ENCODE data around the gene NR6A1.
"Not testable (repeated sequence)": the region's sequence is repeated elsewhere in the genome, so short reads cannot be mapped to it uniquely, and the experiment has no call there.

NR6A1 gene

DNA sequence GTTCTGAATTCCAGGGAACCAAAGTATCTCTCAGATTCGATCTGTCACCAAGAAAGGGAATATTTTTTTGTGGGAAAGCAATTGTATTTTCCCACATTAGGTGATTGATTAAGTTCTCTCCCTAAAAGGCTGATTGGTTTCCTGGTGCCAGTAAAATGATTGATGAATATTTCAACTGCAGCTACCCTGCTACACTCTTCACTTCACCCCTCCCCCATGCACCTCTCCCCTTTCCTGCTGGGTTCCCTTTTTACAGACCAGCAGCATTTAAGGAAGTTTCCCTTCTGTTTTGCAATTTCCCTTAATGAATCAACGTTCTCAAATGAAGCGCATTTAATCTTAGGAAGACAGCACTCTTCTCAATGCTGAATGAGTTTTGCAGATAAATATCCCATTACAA, 13.1 kb downstream of the NR6A1 start:
- DNase-seq: no peak

DNA sequence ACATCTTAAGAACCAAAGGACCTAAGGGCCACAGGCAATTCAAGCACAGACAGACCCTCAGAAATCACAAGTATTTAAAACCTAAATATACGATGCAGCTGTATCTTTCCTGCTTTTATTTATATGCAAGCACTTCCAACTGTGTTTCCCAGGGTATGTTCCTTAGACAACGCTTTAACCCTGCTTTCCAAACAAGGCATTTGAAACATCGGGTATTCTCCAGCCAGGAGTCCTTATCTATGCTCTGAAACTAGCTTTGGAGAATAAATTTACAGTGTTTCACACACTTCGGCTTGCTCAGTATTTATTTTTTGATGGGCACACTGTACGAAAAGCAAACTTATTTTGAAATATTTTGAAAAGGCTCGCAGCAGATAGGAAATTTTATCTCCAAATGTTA, 13.5 kb downstream of the NR6A1 start:
- no peak for DNase-seq

DNA sequence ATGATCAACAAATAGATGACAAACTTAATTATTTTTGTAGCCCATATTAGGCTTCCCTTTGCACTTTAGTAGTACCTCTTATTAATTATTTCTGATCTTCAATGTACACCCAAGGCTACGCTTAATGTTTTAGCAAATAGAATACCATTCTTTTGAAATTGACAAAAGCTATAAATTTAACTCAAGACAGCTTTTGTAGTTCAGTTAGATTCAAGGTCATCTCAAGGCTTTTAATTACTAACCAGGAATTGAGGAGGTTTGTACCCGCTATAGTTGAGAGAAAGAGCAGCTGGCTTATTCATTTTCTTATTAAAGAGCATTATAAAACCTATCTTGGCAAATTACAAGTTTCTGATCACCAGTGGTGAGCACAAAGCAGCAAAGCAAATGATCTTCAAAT, 15.1 kb downstream of the NR6A1 start:
- no peak for DNase-seq

DNA sequence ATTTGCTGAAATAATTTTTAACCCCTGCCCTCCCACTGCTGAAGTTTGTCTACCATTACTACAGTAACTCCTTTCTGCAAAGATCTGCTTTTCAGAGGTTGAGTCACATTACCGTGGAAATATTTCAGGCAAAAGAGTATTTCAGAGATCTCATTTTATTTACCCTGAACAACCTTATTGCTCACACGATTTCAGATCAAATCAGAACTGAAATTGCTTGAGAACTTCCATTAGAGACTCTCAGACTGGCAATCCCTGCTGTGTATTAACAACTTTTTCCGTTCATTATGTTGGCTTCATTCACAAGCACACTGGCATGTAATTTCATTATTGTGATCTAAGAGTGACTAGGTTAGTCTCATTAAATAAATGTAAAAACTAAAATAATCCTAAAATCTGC, 16.1 kb downstream of the NR6A1 start:
- no peak for DNase-seq

DNA sequence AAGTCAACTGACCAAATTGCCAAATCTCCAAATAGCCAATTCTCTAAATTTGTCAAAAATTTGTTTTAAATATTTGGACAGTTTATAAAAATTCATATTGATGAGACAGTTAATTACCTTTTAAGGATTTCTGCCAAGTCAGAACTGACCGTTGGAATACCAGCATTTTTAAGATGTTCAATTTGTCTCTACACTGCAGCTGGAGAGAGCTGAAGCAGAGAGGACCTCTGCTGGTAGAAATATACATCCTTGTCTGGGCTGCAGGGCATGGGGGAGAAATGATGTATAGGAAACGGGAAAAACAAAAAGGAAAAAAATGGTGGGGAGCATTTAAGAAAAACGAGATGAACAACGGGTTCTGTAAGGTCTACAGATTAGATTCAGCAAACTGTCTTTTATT, 16.8 kb downstream of the NR6A1 start:
- no peak for DNase-seq

DNA sequence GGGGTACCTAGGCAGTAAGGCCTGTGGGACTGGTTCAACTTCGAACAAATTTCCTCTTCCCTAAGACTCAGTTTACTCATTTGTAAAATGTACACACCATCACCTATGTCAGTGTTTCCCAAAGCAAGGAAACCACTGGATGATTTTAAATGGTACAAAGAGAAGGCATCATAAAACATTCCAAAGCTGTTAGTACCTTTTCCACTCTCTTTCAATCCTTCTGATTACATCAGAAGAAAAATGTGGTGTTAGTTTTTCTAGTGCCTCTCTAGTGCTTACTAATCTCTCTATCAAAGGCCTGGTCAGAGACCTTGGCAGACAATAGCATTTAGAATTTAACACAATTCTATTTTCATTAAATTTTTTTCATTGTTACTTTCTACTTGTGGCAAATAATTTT, 18.1 kb downstream of the NR6A1 start:
- DNase-seq: no peak

DNA sequence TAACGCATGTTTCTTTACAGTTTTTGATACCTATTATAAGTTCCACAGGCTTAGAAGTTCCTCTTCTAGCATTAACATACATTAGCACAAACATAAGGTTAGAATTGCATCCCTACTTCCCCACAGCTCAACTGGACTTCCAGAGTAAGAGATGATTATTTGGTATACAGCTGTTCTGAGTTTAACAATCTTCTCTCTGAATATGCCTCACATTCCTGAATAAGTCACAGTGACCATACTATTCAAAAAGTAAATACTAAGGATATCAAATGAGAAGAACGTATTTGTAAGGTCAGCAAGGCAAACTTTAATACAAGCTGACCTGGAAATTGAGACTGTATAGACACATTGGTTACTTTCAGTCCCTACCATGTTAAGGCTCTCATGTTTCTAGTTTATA, 21.3 kb downstream of the NR6A1 start:
- no peak for DNase-seq

DNA sequence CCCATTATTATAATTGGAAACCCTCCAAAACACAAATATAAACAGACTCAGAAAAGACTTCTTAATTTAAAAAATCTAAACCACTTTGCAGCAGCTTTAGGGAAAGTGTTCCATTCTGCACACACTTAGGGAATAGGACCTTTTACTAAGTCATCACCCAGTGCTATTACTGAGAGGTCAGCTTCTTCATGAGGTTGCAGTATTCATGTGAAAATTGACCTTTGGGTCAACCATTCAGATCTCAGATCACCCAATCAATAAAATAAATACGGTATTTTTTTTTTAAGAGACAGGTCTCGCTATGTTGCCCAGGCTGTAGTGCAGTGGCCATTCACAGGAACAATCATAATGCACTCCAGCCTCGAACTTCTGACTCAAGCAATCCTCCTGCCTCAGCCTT, 21.8 kb downstream of the NR6A1 start:
- no peak for DNase-seq

DNA sequence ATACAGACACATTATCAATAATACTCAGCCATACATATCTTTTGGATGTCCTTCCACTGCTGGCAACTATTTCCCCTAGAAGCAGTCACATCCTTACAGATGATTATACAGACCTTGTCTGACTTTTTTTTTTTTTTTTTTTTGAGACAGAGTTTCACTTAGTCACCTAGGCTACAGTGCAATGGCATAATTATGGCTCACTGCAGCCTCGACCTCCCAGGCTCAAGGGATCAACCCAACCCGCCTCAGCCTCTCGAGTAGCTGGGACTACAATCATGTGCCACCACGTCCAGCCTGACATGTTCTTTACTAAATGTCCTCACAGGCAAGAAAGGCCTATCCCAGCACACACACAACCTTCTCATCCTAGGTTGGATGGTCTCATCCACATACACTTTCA, 24.0 kb downstream of the NR6A1 start:
- no peak for DNase-seq

DNA sequence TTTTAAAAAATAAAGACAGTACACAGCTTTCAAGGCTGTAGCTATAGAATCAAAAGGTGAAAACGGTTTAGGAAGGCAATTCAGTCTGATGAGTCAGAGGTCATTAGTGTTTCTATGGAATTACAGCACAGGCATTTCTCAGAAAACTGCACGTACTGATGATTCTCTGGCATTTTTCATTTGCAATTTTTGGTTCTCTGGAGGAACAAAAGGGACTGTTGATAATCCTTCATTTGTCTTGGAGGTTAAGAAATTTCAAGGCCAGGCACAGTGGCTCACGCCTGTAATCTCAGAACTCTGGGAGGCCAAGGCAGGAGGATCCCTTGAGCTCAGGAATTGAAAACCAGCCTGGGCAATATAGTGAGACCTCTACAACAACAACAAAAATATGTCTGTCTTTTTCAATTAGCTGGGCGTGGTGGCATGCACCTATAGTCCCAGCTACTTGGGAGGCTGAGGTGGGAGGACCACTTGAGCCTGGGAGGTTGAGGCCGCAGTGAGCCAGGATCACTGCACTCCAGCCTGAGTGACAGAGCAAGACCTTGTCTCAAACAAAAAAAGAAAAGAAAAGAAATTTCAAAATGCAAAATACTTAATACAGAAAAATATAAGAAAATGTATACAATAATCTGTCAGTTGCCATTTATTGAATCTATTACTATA, 27.3 kb downstream of the NR6A1 start:
- no peak for DNase-seq

DNA sequence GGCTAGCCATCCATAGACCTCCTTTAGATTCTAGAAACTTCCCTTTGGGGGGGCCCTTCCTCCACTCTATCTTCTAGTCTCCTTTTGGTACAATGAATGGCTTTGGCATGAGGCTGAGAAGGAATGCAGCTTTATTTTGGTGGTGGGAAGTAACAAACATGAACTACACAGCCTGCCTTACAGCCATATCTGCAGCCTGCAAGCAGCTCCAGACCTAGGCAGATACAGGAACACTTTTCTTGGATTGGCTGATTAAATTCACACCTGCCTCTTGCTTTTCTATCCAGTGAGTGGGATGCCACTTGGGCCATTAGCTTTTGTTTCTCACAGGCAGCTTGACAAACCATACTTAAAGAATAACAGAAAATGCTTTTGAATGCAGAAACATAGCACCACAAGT, 28.2 kb downstream of the NR6A1 start:
- DNase-seq: no peak

DNA sequence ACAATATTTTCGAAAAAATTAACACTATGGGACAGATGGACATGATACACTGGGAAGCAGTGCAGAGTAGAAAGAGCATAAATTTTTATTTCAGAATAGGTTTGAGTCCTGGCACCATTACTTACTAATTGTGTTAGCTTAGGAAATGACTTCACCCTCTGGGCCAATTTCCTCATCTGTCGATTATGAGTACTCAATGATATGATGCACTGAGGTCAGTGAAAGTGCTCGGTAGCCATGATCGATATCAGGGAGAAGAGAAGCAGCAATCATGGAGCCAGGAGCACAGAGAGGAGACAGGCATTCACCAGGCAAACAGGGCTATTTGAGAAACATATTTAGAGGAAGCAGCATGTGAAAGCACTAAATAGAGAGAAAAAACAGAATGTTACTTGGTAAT, 29.4 kb downstream of the NR6A1 start:
- DNase-seq: no peak

DNA sequence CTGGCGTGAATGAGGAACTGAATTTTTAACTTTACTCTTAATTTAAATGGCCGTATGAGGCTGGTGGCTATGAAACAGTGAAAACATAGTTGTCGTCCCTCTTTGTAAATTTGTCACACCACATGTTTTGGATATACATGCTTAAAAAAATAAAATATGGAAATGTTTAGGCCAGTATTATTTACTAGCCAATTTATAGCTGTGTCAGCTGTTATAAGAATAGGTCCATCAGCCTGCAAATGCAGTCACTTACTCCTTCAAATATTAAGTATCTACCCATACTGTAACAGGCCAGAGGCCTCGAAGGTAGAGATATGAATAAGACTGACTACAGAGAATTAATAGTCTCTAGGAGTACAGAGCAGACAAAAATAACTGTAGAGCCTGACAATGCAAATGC, 30.0 kb downstream of the NR6A1 start:
- DNase-seq: no peak

DNA sequence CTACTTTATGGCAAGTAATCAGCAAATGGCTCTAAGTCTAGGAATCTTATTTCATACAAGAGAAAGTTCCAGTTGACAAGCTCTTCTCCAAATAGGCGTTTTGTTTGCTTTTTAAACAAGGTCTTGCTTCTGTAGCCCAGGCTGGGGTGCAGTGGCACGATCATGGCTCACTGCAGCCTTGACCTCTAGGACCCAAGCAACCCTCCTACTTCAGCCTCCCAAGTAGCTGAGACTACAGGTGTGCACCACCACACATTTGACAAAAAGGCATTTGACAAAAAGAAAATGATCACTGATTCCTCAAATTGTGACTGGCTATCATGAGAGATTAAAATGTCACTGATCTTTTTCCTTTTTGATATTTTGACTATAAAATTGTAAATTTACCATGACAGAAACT, 31.8 kb downstream of the NR6A1 start:
- no peak for DNase-seq

DNA sequence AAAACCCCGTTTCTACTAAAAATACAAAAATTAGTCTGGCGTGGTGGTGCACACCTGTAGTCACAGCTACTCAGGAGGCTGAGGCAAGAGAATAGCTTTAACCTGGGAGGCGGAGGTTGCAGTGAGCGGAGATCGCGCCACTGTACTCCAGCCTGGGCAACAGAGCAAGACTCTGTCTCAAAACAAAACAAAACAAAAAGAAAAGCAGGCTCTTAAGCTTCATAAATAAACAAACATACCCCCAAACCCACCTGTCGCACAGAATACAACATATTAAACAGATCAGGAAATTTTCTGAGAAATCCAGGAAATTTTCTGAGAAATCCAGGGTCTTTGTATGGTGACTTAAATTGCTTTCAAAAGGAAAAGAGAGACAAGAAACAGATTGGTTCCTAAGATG, 33.0 kb downstream of the NR6A1 start:
- not testable (repeated sequence) for DNase-seq

DNA sequence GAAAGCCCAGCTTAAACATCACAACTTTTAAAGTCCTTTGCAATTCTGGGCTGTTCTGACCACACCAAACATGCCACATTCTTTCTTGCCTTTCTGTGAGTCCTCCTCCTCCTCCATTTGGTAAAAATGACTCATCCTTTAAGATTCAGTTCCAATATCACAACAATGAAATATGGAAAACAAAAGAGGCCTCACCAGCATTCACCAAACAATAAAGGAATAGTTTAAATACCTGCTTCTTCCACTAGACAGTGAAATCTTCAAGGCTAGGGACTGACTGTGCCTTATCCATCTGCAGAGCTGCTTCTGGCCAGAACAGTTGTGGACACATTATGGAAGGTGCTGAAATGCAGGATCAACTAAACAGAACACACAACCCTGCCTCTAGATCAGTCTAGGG, 36.0 kb downstream of the NR6A1 start:
- DNase-seq: no peak

DNA sequence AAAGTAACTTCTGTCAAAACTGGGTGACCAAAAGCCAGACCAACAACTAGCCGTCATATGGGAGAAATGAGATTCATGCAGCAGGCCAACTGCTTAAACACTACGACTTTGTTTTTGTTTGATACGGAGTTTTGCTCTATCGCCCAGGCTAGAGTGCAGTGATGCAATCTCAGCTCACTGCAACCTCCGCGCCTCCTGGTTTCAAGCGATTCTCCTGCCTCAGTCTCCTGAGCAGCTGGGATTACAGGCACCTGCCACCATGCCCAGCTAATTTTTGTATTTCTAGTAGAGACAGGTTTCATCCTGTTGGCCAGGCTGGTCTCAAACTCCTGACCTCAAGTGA, 36.4 kb downstream of the NR6A1 start:
- not testable (repeated sequence) for DNase-seq

DNA sequence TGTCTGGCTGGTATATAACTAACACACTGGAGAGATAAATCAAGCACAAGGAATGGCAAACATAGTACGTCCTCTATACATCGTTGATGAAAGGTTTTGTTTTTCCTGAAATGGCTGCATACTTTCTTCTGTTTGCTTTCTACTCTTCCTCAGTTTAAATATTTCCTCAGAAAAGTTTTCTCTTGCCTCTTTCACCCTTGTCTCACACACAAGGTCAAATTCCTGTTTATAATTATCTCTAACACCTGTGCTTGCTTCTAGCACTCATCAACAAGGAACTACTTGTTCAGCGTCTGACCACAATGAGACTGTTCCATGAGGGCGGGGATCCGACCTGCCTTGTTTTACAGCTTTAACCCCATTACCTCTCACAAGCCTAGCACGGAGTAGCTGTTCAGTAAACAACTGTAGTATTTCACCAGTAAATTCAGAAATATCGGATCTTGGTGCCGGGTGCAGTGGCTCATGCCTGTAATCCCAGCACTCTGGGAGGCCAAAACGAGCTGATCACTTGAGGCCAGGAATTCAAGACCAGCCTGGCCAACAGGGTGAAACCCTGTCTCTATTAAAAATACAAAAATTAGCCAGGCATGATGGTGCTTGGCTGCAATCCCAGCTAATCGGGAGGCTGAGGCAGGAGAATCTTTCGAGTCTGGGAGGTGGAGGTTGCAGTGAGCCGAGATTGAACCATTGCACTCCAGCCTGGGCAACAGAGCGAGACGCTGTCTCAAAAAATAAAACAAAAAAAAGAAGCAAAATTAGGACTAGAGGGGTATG, 37.0 kb downstream of the NR6A1 start:
- DNase-seq: no peak

DNA sequence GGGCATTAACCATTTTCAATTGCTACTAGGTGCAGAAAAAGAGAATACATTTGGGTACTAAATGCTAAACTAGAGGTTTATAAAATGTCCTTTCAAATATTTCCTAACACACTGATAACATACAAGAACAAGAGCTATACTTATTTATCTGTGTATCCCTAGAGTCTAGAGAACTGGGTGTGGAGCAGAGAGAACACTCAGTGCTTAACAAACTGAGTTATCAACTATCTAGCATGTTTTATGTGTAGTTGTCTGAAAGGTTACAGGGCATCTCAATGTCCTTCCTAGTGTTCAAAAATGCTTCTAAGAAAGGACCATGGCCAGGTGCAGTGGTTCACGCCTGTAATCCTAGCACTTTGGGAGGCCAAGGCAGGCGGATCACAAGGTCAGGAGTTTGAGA, 40.3 kb downstream of the NR6A1 start:
- DNase-seq: no peak

DNA sequence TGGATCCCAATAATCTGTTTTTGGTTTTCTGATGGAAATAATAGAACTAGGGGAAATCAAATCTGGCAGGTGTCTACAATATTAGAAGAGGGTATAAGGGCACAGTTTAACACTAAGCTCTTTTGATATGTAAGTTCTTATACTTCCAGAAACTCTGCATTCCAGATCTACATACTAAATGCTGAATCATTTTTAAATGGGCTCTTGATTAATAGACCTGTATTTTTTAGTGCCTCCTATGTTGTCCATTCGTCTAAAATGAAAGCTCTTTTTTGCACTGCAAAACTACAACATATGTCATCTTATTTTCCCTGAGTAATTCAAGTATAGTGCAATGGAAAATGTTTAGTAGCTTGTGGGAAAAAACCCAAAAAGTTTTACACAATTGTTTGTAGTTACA, 44.2 kb downstream of the NR6A1 start:
- DNase-seq: no peak

DNA sequence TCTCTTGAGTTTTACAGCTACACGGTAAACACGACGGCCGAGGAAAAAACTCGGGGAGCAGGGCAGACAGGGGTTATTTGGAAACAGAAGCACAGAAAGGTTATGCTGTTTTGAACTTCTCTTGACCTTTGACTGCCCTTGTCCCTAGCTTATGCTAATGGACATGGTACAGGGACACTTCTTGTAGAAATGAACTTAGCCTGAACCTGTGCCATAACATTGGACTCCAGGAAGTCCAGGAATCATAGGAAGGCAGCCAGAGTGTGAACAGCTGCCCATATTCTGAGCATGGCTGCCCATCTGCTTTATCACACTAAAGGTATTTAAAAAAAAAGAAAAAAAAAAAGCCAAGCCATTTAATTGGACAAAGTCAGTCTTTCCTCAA, 46.1 kb downstream of the NR6A1 start:
- no peak for DNase-seq

DNA sequence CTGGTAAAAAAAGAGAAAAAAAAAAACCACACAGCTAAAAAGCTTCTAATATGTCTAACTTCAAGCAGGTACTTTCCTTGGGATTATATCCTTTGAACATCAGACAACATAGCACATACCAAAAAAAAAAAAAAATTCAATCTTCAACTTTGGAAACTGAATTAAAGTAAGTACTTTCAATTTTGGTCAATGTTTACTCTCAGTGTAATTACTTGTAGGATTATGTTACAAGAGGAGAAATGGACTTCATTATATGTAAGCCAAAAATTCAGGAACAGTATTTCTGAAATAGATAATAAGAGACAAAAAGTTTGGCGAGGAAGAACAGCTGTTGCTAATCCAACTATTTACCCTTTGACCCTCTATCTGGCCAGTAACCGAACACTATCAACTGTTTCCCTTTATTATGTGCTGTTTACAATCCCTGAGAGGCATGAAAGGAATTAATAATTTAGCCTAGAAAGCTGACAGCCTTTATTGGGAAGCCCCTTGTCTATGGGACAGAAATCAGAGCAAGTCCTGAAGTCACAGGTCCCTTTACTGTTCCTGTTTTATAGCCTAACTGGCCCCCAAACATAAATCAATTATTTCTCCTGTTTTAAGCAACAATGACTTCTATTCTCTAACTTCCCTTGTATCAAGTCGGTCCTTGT, 46.6 kb downstream of the NR6A1 start:
- no peak for DNase-seq

DNA sequence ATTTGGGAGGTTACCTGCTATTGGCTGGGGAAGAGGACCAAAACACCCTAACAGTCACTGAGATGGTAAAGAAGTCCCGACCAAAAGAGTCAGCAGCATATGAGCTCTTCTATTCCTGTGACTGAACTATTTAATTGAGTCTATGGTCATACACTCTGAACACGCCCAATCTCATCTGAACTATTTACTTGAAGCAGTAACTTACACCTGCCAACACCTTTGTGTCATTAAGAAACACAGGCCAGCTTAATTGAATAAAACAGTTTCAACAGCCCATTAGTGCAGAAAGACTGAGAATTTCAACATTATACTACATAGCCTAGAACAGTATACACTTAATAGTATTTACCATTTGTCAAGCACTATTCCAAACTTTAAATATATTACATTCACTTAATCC, 47.8 kb downstream of the NR6A1 start:
- DNase-seq: no peak

DNA sequence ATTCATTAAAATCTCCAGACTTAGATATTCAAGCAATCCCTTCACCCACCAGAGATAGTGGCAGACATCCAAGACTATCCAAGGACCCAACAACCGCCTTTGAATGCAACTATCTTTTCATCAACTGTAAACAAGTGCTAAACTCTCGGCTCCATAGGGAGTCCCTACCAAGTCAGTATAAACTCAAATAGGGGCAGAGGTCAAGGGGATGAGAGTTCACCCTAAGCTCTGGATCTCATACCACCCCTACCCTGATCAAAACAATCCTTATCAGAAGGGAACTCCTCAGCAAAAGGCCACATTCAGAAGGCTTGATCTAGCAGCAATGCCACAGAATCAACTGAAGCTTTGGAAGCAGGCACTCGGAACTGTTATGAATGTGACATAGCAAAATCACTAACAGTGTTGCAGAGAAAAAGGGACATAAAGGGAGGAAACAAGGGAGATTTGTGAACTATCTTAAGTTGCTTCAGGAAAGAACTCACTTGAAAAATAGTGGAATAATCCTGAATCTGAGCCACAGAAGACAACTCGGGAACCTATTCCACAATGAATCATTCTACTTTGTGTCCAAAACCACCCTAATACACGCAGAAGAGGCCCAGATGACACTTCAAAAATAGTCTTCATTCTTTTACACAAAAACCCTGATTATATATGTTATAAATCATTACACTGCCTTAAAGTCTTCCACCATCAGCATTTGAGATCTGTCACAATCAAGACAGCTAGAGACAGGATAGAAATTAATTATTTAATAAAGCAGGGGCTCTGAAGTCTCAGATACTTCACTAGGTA, 49.8 kb downstream of the NR6A1 start:
- no peak for DNase-seq
